CD4-positive, alpha-beta T cell treated with Interleukin-17A for 4 hours (primary cell): ENCODE data around the gene ZNF789.
"Not testable (repeated sequence)": the region's sequence is repeated elsewhere in the genome, so short reads cannot be mapped to it uniquely, and the experiment has no call there.

Experiments
- DNase-seq: peaks from one replicate; pipeline ENCODE4 v3.0.0-alpha.2; 2020; ENCODE audit warnings: mixed read lengths

ZNF789 gene

DNA sequence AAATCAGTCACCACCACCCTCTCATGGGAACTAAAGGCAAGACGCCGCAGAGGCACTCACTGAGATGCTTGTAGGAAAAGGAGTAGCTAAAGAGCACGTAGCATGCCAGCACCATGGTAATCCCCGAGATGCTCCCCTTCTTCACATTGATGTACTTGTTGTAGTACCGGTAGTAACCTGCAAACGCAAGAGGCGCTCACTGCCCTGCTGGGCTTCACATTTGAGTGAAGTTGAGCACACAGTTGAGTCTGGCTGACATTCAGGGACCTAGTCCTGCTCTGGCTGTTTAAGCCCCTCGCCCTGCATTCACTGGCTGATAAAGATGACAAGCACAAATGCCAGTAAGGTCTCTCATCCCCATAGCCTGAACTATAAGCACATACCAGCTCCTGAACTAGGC, 13.6 kb upstream of the ZNF789 start:
- DNase-seq: peak; percentile 21

GRCh38 chr7:99460651-99461050, 12.0 kb upstream of the ZNF789 start:
- DNase-seq: no peak

DNA sequence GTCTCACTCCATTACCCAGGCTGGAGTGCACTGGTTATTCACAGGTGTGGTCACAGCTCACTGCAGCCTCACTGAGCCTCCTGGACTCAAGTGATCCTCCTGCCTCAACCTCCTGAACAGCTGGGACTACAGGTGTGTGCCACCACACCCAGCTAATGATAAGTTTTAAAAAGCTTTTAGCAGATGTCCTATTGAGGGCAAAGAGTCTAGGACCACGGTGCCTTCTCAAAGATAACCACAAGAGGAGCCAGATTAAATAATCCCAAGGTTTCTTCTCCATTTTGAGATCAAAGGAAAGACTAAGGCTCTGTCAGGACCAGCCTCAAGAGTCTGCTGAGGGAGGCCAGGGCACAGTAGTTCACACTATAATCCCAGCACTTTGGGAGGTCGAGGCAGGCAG, 11.5 kb upstream of the ZNF789 start:
- no peak for DNase-seq

DNA sequence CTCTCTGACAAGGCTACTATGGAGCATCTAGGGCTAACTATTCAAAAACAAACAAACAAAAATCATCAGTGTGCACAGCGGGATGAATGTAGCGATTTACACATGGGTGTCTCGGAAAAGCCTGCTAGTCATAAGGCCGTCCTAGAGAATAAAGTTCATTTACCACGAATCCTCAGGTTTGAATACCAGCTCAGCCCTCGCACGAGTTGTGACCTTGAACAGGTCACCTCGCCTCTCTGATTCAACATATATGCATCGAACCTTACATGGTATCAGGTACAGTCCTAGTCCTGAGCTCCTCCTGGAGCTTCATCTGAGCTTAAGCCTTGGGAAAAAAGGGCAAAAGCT, 7.3 kb upstream of the ZNF789 start:
- no peak for DNase-seq

- DNase-seq: no peak
Observed at GRCh38 chr7:99468336-99468918, 4.3 kb upstream of the ZNF789 start.

DNA sequence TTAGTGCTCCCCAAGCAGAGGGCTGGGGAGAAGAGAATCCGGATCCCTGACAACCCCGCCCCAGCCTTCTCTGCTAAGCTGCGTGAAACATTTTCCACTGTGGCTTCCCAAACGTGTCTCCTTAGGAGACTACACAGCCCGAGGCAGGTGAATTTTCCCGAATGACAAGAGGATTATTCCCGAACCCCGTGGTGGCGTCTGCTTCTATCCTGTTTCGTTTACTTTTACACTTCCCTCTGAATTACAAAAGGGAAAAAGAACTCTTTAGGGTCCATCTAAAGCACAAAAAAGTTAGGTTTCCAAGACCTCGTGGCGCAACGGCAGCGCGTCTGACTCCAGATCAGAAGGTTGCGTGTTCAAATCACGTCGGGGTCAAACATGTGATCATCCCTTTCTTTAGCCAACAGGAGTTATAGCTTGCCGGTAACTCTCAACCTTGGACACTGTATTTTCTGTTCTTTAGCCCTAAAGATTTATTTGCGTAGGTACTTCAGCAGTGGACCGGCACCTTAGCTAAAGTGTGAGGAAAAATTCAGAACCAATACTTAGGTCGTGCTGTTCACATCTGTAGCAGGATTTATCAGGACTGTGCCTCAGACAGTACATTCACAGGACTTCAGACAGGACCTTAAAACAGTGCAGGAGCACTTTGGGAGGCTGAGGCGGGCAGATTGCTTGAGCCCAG, 3.2 kb upstream of the ZNF789 start:
- no peak for DNase-seq

- no peak for DNase-seq
Observed at GRCh38 chr7:99473315-99473596, 566 bp downstream of the ZNF789 start.

GRCh38 chr7:99476107-99476506, 3.4 kb downstream of the ZNF789 start:
- no peak for DNase-seq

DNA sequence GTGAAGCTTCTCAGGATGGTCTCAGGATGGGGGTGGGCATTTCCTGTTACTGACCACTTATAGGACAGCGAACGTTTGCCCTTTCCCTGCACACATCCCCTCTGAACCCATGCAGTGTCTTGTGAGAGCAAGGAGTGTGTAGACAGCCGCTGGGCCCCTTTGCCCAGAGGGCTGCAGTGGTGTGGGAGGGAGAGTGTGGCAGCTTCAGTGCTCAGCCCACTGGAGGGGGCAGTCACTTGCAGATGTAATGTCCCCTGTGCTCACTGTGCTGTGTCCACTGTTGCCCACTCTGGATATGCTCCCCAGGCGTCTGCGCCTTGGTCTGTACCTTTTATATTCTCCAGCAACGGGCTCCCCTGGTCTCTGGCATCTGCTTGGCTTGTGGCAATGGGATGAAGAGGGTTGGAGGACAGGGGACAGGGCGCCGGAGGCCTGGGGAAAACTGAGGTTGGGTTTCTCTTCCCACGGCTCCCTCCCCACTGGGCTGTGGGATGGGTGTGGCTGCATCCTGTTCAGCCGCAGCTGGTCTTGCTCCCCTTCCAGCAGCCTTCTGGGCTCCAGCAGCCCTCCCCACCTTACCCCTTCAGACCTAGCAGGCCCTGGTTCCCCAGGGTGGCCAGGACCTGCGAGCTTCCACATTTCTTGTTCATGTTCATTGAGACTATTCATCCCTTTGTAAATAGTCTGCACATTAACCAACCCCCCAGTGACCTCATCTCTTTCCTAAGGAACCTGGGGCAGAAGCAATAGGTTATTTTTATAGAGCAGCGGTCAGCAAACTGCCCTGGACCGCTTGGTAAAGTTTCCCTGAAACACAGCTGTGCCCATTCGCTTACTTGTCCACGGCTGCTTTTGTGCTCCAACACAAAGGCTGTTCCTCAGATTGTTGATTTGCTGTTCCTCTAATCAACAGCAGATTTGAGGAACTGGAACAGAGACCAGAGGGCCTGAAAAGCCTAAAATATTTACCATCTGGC, 6.1 kb downstream of the ZNF789 start:
- DNase-seq: no peak

- DNase-seq: no peak
Observed at GRCh38 chr7:99485094-99485493, 12.4 kb downstream of the ZNF789 start.

DNA sequence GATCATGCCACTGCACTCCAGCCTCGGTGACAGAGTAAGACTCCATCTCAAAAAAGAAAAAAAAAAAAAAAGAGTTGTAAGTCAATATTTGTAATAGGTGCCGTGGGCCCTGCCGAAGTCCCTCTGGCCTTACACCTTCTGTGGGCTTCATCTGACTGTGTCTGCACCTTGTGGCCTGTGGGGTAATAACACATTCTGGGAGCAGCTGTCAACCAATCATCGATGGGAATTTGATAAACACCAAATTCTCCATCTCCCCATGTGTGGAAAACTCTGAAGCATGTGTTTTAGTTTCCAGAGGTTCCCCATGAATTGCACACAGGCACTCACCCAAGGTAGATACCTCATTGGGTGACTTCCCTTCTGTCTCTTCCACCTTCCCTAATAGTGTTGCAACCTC, 16.5 kb downstream of the ZNF789 start:
- DNase-seq: no peak

DNA sequence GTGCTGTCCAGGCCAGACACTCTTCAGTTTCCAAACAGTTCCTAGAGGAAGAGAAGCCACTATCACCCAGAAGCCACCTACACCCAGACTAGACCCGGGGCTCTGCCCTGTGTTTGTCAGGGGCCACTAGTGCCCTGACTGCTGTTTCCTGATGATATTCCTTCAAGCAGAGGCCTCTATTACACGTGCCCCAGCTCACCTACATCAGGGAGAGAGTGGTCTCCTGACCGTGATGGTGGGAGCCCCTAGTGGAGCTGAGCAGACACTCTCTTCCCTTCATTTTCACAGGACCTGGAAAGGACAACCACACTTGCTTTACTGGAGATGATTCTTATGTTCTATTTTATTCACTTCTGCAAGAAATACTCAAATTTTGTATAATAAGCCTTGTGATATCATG, 18.2 kb downstream of the ZNF789 start:
- DNase-seq: no peak

DNA sequence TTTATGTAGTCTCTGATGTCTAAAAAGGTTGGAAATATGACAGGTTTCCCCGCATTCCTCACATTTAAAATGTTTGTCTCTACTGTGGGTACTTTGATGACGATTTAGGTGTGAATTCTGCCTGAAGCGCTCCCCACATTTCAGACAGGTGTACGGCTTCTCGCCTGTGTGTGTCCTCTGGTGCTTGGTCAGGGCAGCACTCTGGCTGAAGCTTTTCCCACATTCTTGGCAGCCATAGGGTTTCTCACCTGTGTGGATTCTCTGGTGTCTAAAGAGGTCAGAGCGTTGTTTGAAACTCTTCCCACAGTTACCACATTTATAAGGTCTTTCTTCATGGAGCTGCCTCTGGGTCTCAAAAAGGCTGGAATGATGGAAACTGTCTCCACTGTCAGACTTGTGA, 21.1 kb downstream of the ZNF789 start:
- no peak for DNase-seq

GRCh38 chr7:99497766-99498545, 25.3 kb downstream of the ZNF789 start:
- no peak for DNase-seq

DNA sequence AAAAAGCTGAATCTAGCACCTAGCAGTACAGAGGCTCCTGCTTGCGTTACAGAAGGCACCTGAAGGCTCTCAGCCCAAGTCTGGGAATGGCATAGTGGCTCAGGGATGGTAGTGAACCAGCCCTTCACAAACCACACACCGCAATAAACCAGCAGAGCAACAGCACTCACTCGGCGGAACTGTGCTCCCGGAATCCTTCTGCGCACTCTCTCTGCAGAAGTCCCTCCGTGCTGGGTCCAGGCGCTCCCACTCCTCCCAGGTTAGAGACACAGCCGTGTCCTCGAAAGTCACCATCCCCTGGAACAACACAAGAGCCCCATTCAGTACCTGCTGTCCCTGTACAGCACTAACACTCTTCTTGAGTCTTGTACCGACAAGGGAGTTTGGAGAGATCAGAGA, 25.9 kb downstream of the ZNF789 start:
- DNase-seq: no peak

DNA sequence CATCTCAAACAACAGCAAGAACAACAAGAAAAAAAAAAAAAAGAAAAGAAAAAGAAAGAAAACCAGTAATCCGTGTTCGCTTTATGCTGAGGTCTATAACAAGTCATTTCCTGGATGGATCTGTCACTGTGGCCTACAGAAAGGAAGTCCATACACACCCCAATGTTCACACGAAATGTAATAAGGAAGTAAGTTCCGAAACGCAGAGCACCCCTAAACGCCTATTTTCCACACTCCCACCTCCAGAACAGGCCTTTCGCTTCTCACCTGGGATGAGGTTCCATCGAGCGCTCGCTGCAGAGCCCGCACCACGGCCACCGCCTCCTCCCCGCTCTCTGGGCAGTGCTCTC, 26.7 kb downstream of the ZNF789 start:
- DNase-seq: no peak

DNA sequence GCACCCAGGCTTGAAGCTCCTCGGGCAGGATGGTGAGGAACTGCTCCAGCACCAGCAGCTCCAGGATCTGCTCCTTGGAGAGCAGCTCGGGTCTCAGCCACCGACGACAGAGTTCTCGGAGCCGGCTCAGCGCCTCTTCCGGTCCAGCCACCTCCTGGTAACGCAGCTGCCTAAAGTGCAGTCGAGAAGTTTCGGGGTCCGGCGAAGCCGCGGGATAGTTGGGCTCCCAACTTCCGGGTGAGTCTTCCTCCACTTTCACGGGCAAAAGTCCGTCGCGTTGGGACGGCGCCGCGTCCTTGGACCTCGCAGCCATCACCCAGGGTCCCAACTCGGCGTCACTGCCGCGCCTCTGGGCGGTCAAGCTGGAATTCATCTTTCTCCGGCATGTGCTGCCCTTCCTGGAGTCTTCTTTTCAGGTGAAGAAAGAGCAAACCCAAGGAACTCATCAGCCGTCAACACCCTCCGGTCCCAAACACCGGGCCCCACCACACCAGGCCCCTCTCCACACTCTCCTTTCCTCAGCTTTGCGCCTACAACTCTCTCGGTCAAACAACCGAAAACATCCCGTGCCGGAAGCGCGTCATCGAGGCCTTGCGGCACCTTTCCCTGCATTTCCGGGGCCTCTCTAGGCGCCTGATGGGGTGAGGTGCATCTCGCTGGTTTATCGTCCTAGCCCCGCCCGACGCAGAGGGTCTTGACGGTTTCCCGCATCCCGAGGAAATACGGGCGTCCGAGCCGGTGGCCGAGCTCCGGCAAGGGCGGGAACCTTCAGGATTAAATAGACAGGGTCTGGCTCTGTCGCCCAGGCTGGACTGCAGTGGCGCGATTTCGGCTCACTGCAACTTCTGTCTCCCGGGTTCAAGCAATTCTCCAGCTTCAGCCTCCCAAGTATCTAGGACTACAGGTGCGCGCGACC, 27.3 kb downstream of the ZNF789 start, which contains the start of gene ZNF394:
TSS of gene ZNF394 (minus strand) at position 561 of the 916 bp plus-strand sequence. CDS start at position 373, 188 bp downstream.
- DNase-seq: peak; percentile 92

GRCh38 chr7:99500637-99501009, 27.9 kb downstream of the ZNF789 start:
- DNase-seq: no peak

DNA sequence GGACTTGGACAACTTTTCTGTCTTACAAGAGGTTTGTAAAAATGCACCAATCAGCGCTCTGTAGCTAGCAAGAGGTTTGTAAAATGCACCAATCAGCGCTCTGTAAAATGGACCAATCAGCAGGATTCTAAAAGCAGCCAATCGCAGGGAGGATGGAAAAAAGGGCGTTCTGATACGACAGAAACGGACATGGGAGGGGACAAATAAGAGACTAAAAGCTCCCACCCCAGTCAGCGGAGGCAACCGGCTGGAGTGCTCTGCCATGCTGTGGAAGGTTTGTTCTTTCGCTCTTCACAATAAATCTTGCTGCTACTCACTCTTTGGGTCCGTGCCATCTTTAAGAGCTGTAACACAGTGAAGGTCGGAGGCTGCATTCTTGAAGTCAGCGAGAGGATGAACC, 28.5 kb downstream of the ZNF789 start:
- not testable (repeated sequence) for DNase-seq

GRCh38 chr7:99504281-99504602, 31.6 kb downstream of the ZNF789 start:
- no peak for DNase-seq

DNA sequence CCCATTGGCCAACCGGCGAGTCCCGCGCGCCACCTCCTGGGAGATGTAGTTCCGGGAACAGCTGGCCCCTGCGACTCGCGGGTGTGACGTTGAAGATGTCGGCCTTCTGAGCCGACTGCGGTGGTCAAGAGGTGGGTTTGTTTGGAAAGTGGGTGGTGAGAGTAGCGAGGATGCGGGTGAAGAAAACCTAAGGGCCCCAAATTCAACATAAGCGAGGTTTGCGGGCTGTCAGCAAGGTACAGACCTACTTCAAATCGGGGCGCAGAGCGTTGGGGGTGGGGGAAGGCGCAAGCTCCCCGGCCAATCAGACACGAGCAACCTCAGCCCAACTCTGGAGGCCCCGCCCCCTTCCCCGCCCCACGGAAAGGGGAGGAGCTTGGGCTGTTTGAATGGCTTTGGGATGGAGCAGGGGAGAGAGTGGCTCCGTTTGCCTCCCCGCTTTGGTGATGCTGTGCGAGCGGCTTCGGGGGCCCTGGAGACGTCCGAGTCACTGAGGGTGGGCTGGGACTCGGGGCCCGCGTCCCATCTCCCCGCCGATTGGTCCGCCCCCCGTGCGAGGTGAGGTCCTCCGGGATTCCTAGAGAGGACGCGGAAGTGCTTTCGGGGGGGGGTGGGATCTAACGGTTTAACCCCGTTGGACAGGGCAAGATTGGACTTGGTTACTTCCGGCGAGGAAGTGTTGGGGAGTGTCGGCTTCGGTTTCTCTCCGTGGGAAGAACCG, 32.1 kb downstream of the ZNF789 start, which contains the start of gene ZKSCAN5:
TSS of gene ZKSCAN5 (plus strand) at position 60 of the 721 bp plus-strand sequence. CDS start 1,383 bp downstream, outside the sequence.
- DNase-seq: peak; percentile 98

DNA sequence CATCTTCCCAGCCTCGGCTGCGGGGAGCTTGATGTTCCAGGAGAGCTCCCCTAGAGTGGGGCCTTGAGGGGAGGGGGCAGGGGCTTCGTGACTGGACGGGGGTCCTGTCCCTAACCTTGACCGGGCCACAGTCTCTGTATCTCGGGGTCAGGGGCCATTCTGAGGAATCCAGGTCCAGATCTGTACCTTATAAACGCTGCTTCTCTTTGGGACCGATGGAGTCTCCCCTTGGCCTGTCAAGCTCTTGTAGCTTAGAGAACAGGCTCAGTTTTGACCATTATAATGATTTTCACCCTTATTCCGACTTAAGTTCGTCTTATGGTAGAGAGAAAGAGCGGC, 32.6 kb downstream of the ZNF789 start:
- no peak for DNase-seq
